GM08714 (cell line): ENCODE measurements around the gene MMAB.

ENCODE experiments used
- H3K4me3 ChIP-seq: fragments of 200-500 bp; sonication (Bioruptor generic); 2 replicates; pipeline ENCODE4 v1.5.1; 2014; ENCODE audit warnings: mild to moderate bottlenecking, low read length, inconsistent platforms
- ZNF274 ChIP-seq: IDR thresholded peaks from 2 replicates; pipeline ENCODE4 v1.6.1; 2012; ENCODE audit warnings: mild to moderate bottlenecking, low read depth, low read length

Gene MMAB

DNA sequence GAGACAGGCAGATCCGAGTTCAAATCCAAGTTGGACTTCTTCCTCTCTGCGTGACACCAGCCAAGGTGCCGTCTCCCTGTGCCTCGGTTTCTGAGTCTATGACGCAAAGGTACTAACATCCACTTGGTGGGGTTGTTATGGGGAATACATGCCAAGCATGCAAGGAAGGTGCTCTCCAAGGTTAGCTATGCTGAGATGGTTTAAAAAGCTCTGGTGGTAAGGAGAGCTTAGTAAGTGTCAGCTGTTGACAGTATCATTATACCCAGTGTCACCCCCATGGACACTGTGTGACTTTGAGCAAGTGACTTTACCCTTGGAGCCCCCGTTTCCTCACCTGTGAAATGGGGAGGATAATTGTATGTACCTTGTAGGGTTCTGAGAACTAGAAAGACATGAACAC, 22.2 kb downstream of the MMAB start:
- no peak for TF ChIP-seq ZNF274

GRCh38 chr12:109550281-109550680, 23.0 kb downstream of the MMAB start:
- TF ChIP-seq ZNF274, result no peak
- no peak overlapping the region for H3K4me3 ChIP-seq

More for the DNA sequence above, 22.2 kb downstream of the MMAB start:
- no peak overlapping the region for H3K4me3 ChIP-seq

- TF ChIP-seq ZNF274, result no peak
- H3K4me3 ChIP-seq, result no peak overlapping the region
Observed at GRCh38 chr12:109549613-109550270, 23.6 kb downstream of the MMAB start.

- TF ChIP-seq ZNF274, result no peak
- no peak overlapping the region for H3K4me3 ChIP-seq
Observed at GRCh38 chr12:109548258-109548657, 25.0 kb downstream of the MMAB start.

DNA sequence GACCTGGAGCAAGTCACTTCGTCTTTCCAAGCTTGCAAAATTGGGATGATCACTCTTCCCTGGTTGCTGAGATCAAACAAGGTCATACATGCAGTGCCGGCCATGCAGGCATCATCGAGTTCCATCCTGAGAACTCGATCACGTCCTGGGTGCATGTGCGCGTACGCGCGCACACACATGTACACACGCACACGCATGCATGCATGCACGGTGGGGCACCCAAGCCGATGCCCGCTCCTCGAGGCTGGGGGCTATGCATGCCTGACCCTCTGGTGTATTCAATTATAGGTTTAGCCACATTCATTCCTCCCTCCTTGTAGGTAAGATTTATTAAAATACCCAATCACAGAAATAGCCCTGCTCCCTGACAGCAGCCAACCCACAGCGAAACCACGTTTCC, 26.0 kb downstream of the MMAB start:
- no peak overlapping the region for H3K4me3 ChIP-seq
- TF ChIP-seq ZNF274, result no peak

DNA sequence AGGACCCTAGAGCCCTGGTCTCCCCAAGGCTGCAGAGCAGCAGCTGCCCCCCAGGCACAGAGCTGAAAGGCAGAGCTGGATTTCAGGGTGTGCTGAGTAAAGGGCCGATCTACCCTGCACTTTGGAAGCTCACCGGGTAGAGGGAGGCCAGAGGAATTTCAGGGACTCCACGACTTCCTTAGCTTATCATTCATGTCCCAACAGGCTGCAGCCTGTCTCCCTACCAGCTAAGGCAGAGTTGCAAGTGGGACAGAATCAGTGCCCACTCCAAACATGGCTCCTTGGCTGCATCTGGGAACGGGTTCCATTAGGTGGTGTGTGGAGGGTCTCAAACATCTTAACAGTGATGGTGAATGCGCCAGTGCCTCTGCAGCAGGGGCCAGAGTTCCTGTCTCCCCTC, 27.5 kb downstream of the MMAB start:
- TF ChIP-seq ZNF274, result no peak
- H3K4me3 ChIP-seq, result no peak overlapping the region

- H3K4me3 ChIP-seq, result no peak overlapping the region
- TF ChIP-seq ZNF274, result no peak
Observed at GRCh38 chr12:109544955-109545531, 28.3 kb downstream of the MMAB start.

GRCh38 chr12:109542876-109543275, 30.4 kb downstream of the MMAB start:
- H3K4me3 ChIP-seq, result no peak overlapping the region
- no peak for TF ChIP-seq ZNF274

DNA sequence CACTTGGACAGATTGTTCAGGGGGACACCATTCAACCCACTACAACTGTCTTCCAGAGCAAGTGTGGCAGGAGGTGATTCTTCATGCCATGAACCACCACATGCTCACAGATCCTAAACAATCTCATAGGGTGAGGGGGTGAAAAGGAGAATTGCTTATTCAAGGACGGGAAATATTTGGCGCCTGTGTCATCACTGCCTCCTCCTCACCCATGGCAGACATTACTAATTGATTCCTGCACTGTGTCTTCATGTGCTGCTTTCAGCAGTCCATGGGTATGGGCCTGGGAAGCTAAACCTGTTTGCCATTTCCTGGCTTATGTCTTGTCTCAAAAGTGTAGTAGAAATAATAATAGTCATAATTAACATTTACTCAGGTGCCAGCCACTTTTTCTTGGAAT, 31.3 kb downstream of the MMAB start:
- no peak overlapping the region for H3K4me3 ChIP-seq
- TF ChIP-seq ZNF274, result no peak

DNA sequence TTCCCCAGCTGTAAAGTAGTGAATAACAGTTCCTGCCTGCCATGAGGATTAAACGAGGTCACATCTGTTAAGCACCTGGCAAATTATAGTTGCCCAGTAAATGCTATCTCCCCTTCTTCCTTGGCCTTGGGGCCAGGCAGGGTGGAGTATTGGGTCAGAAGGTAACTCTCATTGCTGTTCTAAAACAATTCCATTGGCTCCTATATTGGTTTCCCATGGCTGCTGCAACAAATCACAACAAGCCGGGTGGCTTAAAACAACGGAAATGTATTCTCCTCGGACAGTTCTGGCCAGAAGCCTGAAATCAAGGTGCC, 31.9 kb downstream of the MMAB start:
- no peak for TF ChIP-seq ZNF274
- H3K4me3 ChIP-seq, result no peak overlapping the region

DNA sequence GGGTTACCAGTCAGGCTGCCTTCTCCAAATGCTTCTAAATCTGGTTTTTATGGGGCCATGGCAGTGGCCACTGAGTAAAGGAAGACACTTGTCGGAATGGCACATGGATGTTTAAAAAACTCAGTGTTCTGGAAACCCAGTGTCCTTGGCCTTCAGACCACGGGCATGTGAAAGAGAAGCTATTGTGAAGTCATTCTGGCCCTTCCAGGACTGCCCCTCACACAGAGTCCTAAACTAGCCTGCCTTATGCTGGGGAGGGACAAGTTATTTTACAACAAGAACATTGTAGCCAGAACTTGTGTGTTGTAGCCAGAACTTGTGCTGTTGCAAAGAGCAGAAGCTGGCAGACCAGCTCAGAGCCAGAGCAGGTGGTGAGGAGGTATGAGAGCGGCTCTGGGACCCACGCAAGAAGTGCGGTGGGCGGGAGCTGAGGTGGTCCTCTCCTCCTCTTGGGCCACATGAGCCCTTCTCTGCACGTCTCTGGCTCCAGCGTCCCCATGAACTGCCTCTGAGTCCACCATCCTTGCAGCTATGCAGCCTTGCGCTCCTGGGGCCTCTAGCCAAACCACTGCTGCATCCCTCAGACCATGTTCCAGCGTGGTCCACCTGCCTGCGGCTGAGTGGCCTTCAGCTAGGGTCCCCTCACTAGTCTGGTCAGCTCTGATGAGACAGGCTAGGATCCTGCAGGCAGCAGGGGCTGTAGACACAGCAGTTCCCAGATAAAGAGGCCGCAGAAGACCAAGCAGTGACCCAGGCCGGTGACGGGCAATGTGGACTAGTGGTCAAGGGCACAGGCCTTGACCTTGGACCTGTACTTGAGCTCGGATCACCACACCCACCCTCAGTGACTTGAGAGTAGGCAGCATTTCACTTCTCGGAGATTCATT, 32.5 kb downstream of the MMAB start:
- no peak overlapping the region for H3K4me3 ChIP-seq
- TF ChIP-seq ZNF274, result no peak

- H3K4me3 ChIP-seq, result no peak overlapping the region
- TF ChIP-seq ZNF274, result no peak
Observed at GRCh38 chr12:109539508-109539907, 33.8 kb downstream of the MMAB start.

GRCh38 chr12:109538191-109538863, 35.0 kb downstream of the MMAB start:
- no peak overlapping the region for H3K4me3 ChIP-seq
- TF ChIP-seq ZNF274, result no peak

- no peak overlapping the region for H3K4me3 ChIP-seq
- TF ChIP-seq ZNF274, result no peak
Observed at GRCh38 chr12:109537136-109537535, 36.2 kb downstream of the MMAB start.
